GM23248 (cell line): ENCODE measurements around the gene CASK. TPM values are rescaled to one million over a fixed set of nuclear protein-coding genes. Genes with fewer than 3 reads are reported as not detected.

Experiments
- DNase-seq: peaks from one replicate; pipeline ENCODE4 v3.0.0-alpha.2; 2015
- H2AFZ ChIP-seq: fragments of 200-600 bp; sonication (generic); 2 replicates; pipeline ENCODE4 v1.6.1; 2016; ENCODE audit warnings: antibody characterized with exemption
- H3F3A ChIP-seq: fragments of 200-600 bp; sonication (generic); 2 replicates; pipeline ENCODE4 v1.6.1; 2016; ENCODE audit warnings: mild to moderate bottlenecking, antibody characterized with exemption, mixed run types; ENCODE audit not compliant: insufficient read depth
- H3K27ac ChIP-seq: fragments of 200-600 bp; sonication (generic); 2 replicates; pipeline ENCODE4 v1.5.1; 2016; ENCODE audit warnings: mild to moderate bottlenecking
- H3K27me3 ChIP-seq: fragments of 200-600 bp; sonication (generic); replicated peaks from 2 replicates; pipeline ENCODE4 v1.6.1; 2016; ENCODE audit warnings: mild to moderate bottlenecking; ENCODE audit not compliant: insufficient read depth
- H3K36me3 ChIP-seq: fragments of 200-600 bp; sonication (generic); 2 replicates; pipeline ENCODE4 v1.6.1; 2016; ENCODE audit warnings: low read depth, mild to moderate bottlenecking
- H3K4me1 ChIP-seq: fragments of 200-600 bp; sonication (generic); 2 replicates; pipeline ENCODE4 v1.6.1; 2016; ENCODE audit warnings: mild to moderate bottlenecking; ENCODE audit not compliant: insufficient read depth
- H3K4me2 ChIP-seq: fragments of 200-600 bp; sonication (generic); one replicate; pipeline ENCODE4 v1.6.1; 2016; ENCODE audit warnings: mild to moderate bottlenecking; ENCODE audit not compliant: unreplicated experiment
- H3K4me3 ChIP-seq: fragments of 200-600 bp; sonication (generic); 2 replicates; pipeline ENCODE4 v1.5.1; 2016; ENCODE audit warnings: mild to moderate bottlenecking
- H3K79me2 ChIP-seq: fragments of 200-600 bp; sonication (generic); 2 replicates; pipeline ENCODE4 v1.6.1; 2016; ENCODE audit warnings: mild to moderate bottlenecking; ENCODE audit not compliant: insufficient read depth
- H3K9ac ChIP-seq: fragments of 200-600 bp; sonication (generic); 2 replicates; pipeline ENCODE4 v1.6.1; 2016; ENCODE audit warnings: mild to moderate bottlenecking
- H3K9me2 ChIP-seq: fragments of 200-600 bp; sonication (generic); 2 replicates; pipeline ENCODE4 v1.6.1; 2016; ENCODE audit warnings: mixed run types, mild to moderate bottlenecking, moderate library complexity; ENCODE audit not compliant: insufficient read depth
- H3K9me3 ChIP-seq: fragments of 200-600 bp; sonication (generic); one replicate; pipeline ENCODE4 v1.6.1; 2017; ENCODE audit warnings: low read depth
- H4K20me1 ChIP-seq: fragments of 200-600 bp; sonication (generic); 2 replicates; pipeline ENCODE4 v1.6.0; 2016; ENCODE audit not compliant: insufficient read depth
- EZH2 ChIP-seq: fragments of 200-600 bp; sonication (generic); IDR thresholded peaks from 2 replicates; pipeline ENCODE4 v1.6.1; 2018; ENCODE audit warnings: antibody characterized with exemption, mild to moderate bottlenecking; ENCODE audit not compliant: insufficient read depth, poor library complexity, severe bottlenecking
- EZH2phosphoT487 ChIP-seq: fragments of 200-600 bp; sonication (generic); IDR thresholded peaks from 2 replicates; pipeline ENCODE4 v1.6.1; 2018; ENCODE audit warnings: antibody characterized with exemption, moderate library complexity, mild to moderate bottlenecking, low read depth; ENCODE audit not compliant: insufficient read depth
- WGBS, 2 experiments: methylation state at CpG; one replicate each; pipeline ENCODE4 v1.1.6; 2015 to 2017; ENCODE audit warnings: low lambda C conversion rate in 2 of 2, low coverage in 1 of 2; ENCODE audit errors: missing lambda C conversion rate in 2 of 2; 5-methylcytosine and 5-hydroxymethylcytosine counted together
- in situ Hi-C: fragments of 300-500 bp; cut with MboI; formaldehyde crosslinking; loops from 2 replicates; pipeline ENCODE4 v1.15.0; 2020
- polyA plus RNA-seq: library from polyadenylated mRNA; unstranded; fragments of >200 nt; fragmentation: Nextera tagmentation; extraction: Ambion mirVana; gene quantifications from 2 replicates; pipeline ENCODE4 v1.2.1, GENCODE V29; 2016
- total RNA-seq: library from RNA; depleted of rRNA; stranded (reverse); fragments of >200 nt; shearing (Covaris generic); gene quantifications from 2 replicates; pipeline ENCODE4 v1.2.3, GENCODE V29; 2014

The CASK gene
- total and polyA plus RNA-seq, 2 experiments from 2014 or later, result 2.5 to 29.2 TPM

- Histone ChIP-seq H2AFZ (peak overlapping the region; percentile 78), H3K4me3 (peak overlapping the region; percentile 55), H3K27ac (peak overlapping the region; percentile 72), H3K79me2 (no peaks in the 10 kb centered on the region), H3F3A (peaks cover 8% of the 10 kb centered on the region; the same call in 1 of the 2 replicates), H3K4me2 (peak overlapping the region; percentile 65), H3K27me3 (no peaks in the 10 kb centered on the region), H3K9ac (peak overlapping the region; percentile 50; the same call in 1 of the 2 replicates), H4K20me1 (no peaks in the 10 kb centered on the region), H3K9me3 (no peaks in the 10 kb centered on the region), H3K36me3 (no peaks in the 10 kb centered on the region), H3K4me1 (0 out of 2 replicates have a peak, but pooled peaks cover 3% of the 10 kb centered on the region), H3K9me2 (no peaks in the 10 kb centered on the region)
- DNase-seq, result peak; percentile 90
- TF ChIP-seq EZH2, result no peak
- no peak for TF ChIP-seq EZH2phosphoT487
- in situ Hi-C loops, result no loop called here
- 13 to 15% methylated on average over 12 of the region's 12 CpGs for WGBS, 2 experiments
Measured at GRCh38 chrX:41491267-41492004, 431.9 kb downstream of the CASK start.

- Histone ChIP-seq H3K9me3 (no peaks in the 10 kb centered on the region), H3K27me3 (no peaks in the 10 kb centered on the region), H3K79me2 (no peaks in the 10 kb centered on the region), H3K9me2 (no peaks in the 10 kb centered on the region), H3K4me2 (no peak overlapping the region), H3K4me3 (no peak overlapping the region), H3K36me3 (no peaks in the 10 kb centered on the region), H3K9ac (no peak overlapping the region), H4K20me1 (no peaks in the 10 kb centered on the region), H3K4me1 (0 out of 2 replicates have a peak, but pooled peaks cover 3% of the 10 kb centered on the region), H3F3A (peaks cover 8% of the 10 kb centered on the region; the same call in 1 of the 2 replicates), H2AFZ (no peak overlapping the region), H3K27ac (no peak overlapping the region)
- 82 to 91% methylated on average over 3 of the region's 3 CpGs for WGBS, 2 experiments
- TF ChIP-seq EZH2phosphoT487, result no peak
- TF ChIP-seq EZH2, result no peak
- in situ Hi-C loops, result no loop called here
- no peak for DNase-seq
Measured at GRCh38 chrX:41490446-41490845, 432.9 kb downstream of the CASK start.

GRCh38 chrX:41482154-41482850 lies 441.1 kb downstream of the CASK start:
- 71 to 93% methylated on average over 3 to 5 of the region's 5 CpGs for WGBS, 2 experiments
- Histone ChIP-seq H3K9me3 (no peaks in the 10 kb centered on the region), H3K9ac (no peak overlapping the region), H3K4me1 (no peaks in the 10 kb centered on the region), H3K27me3 (no peaks in the 10 kb centered on the region), H2AFZ (no peak overlapping the region), H3K36me3 (no peaks in the 10 kb centered on the region), H3K9me2 (no peaks in the 10 kb centered on the region), H4K20me1 (no peaks in the 10 kb centered on the region), H3K27ac (no peak overlapping the region), H3F3A (no peaks in the 10 kb centered on the region), H3K4me3 (no peak overlapping the region), H3K79me2 (no peaks in the 10 kb centered on the region), H3K4me2 (no peak overlapping the region)
- DNase-seq, result peak; percentile 16
- in situ Hi-C loops, result no loop called here
- TF ChIP-seq EZH2phosphoT487, result no peak
- no peak for TF ChIP-seq EZH2

- Histone ChIP-seq H3K4me3 (no peak overlapping the region), H3K79me2 (no peaks in the 10 kb centered on the region), H3K36me3 (no peaks in the 10 kb centered on the region), H3F3A (no peaks in the 10 kb centered on the region), H3K4me1 (no peaks in the 10 kb centered on the region), H3K9ac (no peak overlapping the region), H3K9me2 (no peaks in the 10 kb centered on the region), H3K27ac (no peak overlapping the region), H3K4me2 (no peak overlapping the region), H2AFZ (no peak overlapping the region), H3K9me3 (no peaks in the 10 kb centered on the region), H4K20me1 (no peaks in the 10 kb centered on the region), H3K27me3 (no peaks in the 10 kb centered on the region)
- WGBS, 2 experiments, result 90 to 93% methylated on average over 5 of the region's 6 CpGs
- peak; percentile 27 for DNase-seq
- in situ Hi-C loops, result no loop called here
- TF ChIP-seq EZH2phosphoT487 (no peak), EZH2 (no peak)
Measured at GRCh38 chrX:41481264-41482109, 441.9 kb downstream of the CASK start.
